HEK293 (cell line): ENCODE data around the gene MPC2.

Source experiments
- EGR2 ChIP-seq: fragments of 450-650 bp; formaldehyde crosslinking; IDR thresholded peaks from 2 replicates; pipeline ENCODE4 v1.5.1; 2016; ENCODE audit warnings: low read depth, missing biosample characterization, missing genetic modification characterization
- HOXD13 ChIP-seq: sonication (generic); formaldehyde crosslinking; IDR thresholded peaks from 2 replicates; pipeline ENCODE4 v1.8.0; 2022; ENCODE audit warnings: missing genetic modification reagents, borderline replicate concordance
- KLF10 ChIP-seq: fragments of 450-650 bp; IDR thresholded peaks from 2 replicates; pipeline ENCODE4 v1.5.1; 2018; ENCODE audit warnings: missing biosample characterization, mild to moderate bottlenecking, missing genetic modification characterization
- KLF7 ChIP-seq: fragments of 450-650 bp; formaldehyde crosslinking; IDR thresholded peaks from 2 replicates; pipeline ENCODE4 v1.5.1; 2016; ENCODE audit warnings: missing biosample characterization, missing genetic modification characterization, borderline replicate concordance
- ZBTB21 ChIP-seq: fragments of 450-650 bp; formaldehyde crosslinking; IDR thresholded peaks from 2 replicates; pipeline ENCODE4 v1.5.1; 2017; ENCODE audit warnings: missing biosample characterization, missing genetic modification characterization
- ZFP69B ChIP-seq: fragments of 450-650 bp; formaldehyde crosslinking; IDR thresholded peaks from 2 replicates; pipeline ENCODE4 v1.5.1; 2016; ENCODE audit warnings: missing biosample characterization, missing genetic modification characterization
- ZNF114 ChIP-seq: fragments of 450-650 bp; formaldehyde crosslinking; IDR thresholded peaks from 2 replicates; pipeline ENCODE4 v1.5.0; 2017; ENCODE audit warnings: missing biosample characterization, missing genetic modification characterization
- ZNF121 ChIP-seq: fragments of 450-650 bp; formaldehyde crosslinking; IDR thresholded peaks from 2 replicates; pipeline ENCODE4 v1.5.1; 2016; ENCODE audit warnings: missing biosample characterization, missing genetic modification characterization
- ZNF138 ChIP-seq: fragments of 450-650 bp; formaldehyde crosslinking; IDR thresholded peaks from 2 replicates; pipeline ENCODE4 v1.5.1; 2016; ENCODE audit warnings: missing biosample characterization, missing genetic modification characterization, borderline replicate concordance
- ZNF174 ChIP-seq: fragments of 450-650 bp; formaldehyde crosslinking; IDR thresholded peaks from 2 replicates; pipeline ENCODE4 v1.5.0; 2017; ENCODE audit warnings: missing biosample characterization, mild to moderate bottlenecking, missing genetic modification characterization
- ZNF324 ChIP-seq: fragments of 450-650 bp; formaldehyde crosslinking; IDR thresholded peaks from 2 replicates; pipeline ENCODE4 v1.5.1; 2016; ENCODE audit warnings: missing biosample characterization, missing genetic modification characterization
- ZNF341 ChIP-seq: fragments of 450-650 bp; formaldehyde crosslinking; IDR thresholded peaks from 2 replicates; pipeline ENCODE4; 2016; ENCODE audit warnings: low read depth, missing biosample characterization, missing genetic modification characterization
- ZNF560 ChIP-seq: fragments of 450-650 bp; formaldehyde crosslinking; IDR thresholded peaks from 2 replicates; pipeline ENCODE4 v1.5.1; 2017; ENCODE audit warnings: missing biosample characterization, missing genetic modification characterization, borderline replicate concordance
- ZNF660 ChIP-seq: fragments of 450-650 bp; IDR thresholded peaks from 2 replicates; pipeline ENCODE4 v1.5.1; 2018; ENCODE audit warnings: missing biosample characterization, mild to moderate bottlenecking, missing genetic modification characterization
- ZNF76 ChIP-seq: fragments of 450-650 bp; formaldehyde crosslinking; IDR thresholded peaks from 2 replicates; pipeline ENCODE4; 2016; ENCODE audit warnings: low read depth, missing biosample characterization, missing genetic modification characterization, borderline replicate concordance
- ZSCAN16 ChIP-seq: fragments of 450-650 bp; formaldehyde crosslinking; IDR thresholded peaks from 2 replicates; pipeline ENCODE4 v1.5.1; 2016; ENCODE audit warnings: missing biosample characterization, missing genetic modification characterization
- TF ChIP-seq, protein P1 (sequence below): fragments of 450-650 bp; formaldehyde crosslinking; IDR thresholded peaks from 2 replicates; pipeline ENCODE4 v1.5.1; 2016; ENCODE audit warnings: missing biosample characterization, missing genetic modification characterization
- TF ChIP-seq, protein P2 (sequence below): fragments of 450-650 bp; formaldehyde crosslinking; IDR thresholded peaks from 2 replicates; pipeline ENCODE4 v1.5.1; 2016; ENCODE audit warnings: missing biosample characterization, missing genetic modification characterization
- TF ChIP-seq, protein P3 (sequence below): fragments of 450-650 bp; formaldehyde crosslinking; IDR thresholded peaks from 2 replicates; pipeline ENCODE4 v1.5.1; 2016; ENCODE audit warnings: missing biosample characterization, missing genetic modification characterization
- TF ChIP-seq, protein P4 (sequence below): fragments of 450-650 bp; formaldehyde crosslinking; IDR thresholded peaks from 2 replicates; pipeline ENCODE4 v1.5.1; 2017; ENCODE audit warnings: missing biosample characterization, missing genetic modification characterization
- TF ChIP-seq, protein P5 (sequence below): fragments of 450-650 bp; formaldehyde crosslinking; conservative IDR thresholded peaks from 2 replicates; pipeline ENCODE4 v1.5.1; 2016; ENCODE audit warnings: low read depth, missing biosample characterization, missing genetic modification characterization
- TF ChIP-seq, protein P6 (sequence below): fragments of 450-650 bp; formaldehyde crosslinking; IDR thresholded peaks from 2 replicates; pipeline ENCODE4 v1.5.0; 2017; ENCODE audit warnings: missing biosample characterization, missing genetic modification characterization, borderline replicate concordance
- TF ChIP-seq, protein P7 (sequence below): fragments of 450-650 bp; formaldehyde crosslinking; IDR thresholded peaks from 2 replicates; pipeline ENCODE4 v1.5.1; 2016; ENCODE audit warnings: missing biosample characterization, missing genetic modification characterization, low read depth

Gene MPC2

DNA sequence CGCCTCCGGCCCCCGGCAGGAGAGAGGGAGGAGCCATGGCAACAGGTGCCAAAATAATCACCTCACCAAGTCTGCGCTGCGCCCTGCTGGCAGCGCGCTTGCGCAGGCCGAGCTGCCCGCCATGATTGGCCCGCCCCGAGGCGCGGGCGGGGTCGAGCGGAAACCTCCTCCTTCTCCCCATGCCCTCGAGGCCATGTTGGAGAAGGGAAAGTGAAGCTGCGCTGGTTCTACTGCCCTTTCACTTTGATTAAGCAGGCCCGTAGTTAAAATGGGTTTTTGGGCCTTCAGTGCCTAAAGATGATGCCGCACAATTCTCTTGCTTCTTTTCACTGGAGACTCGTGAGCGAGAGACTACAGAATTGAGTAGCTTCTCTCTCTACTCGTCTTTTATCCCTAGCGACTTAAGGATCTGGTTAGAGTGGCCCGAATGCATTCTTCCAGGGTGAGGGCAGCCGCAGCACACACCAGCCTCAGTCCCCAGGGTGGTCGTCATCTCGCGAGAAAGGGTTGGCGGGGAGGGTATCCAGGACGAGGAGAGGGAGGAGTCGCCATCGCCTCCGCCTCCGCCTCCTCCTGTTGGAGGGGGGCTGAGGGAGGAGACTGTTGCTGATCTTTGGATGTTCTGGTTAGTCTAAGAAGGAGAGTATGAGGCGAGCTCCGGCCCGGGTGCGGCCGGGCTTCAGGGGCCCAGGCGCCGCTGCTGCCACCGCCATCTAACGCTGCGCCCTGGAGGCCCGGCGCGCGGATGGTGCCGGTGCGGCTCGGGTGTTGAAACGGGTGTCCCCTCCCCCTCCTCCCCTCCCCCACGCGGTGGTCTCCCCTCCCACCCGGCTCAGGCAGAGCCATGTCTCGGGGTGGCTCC is 573 bp downstream of the MPC2 start, which contains the start of gene DCAF6 (continued):
- TF ChIP-seq, protein P1, sequence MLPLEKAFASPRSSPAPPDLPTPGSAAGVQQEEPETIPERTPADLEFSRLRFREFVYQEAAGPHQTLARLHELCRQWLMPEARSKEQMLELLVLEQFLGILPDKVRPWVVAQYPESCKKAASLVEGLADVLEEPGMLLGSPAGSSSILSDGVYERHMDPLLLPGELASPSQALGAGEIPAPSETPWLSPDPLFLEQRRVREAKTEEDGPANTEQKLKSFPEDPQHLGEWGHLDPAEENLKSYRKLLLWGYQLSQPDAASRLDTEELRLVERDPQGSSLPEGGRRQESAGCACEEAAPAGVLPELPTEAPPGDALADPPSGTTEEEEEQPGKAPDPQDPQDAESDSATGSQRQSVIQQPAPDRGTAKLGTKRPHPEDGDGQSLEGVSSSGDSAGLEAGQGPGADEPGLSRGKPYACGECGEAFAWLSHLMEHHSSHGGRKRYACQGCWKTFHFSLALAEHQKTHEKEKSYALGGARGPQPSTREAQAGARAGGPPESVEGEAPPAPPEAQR, result no peak
- TF ChIP-seq ZNF76 (tag by site-specific recombination) (peak; percentile 85), EGR2 (tag by site-specific recombination) (no peak), ZBTB21 (tag by site-specific recombination) (peak; percentile 45; the same call in 1 of the 2 replicates), ZNF660 (peak; percentile 65; the same call in 1 of the 2 replicates), ZNF324 (tag by site-specific recombination) (peak; percentile 80), ZNF174 (tag by site-specific recombination) (no peak), ZNF138 (tag by site-specific recombination) (no peak), ZNF560 (tag by site-specific recombination) (no peak), KLF7 (tag by site-specific recombination) (0 out of 2 replicates have a peak, but pooled peaks have one; percentile 16), ZNF114 (tag by site-specific recombination) (no peak), KLF10 (peak; percentile 68), HOXD13 (CRISPR knock-in tag) (no peak), ZSCAN16 (tag by site-specific recombination) (no peak), ZNF341 (tag by site-specific recombination) (peak; percentile 88), ZNF121 (tag by site-specific recombination) (peak; percentile 99), ZFP69B (tag by site-specific recombination) (peak; percentile 50; the same call in 1 of the 2 replicates)
- TF ChIP-seq, protein P2, sequence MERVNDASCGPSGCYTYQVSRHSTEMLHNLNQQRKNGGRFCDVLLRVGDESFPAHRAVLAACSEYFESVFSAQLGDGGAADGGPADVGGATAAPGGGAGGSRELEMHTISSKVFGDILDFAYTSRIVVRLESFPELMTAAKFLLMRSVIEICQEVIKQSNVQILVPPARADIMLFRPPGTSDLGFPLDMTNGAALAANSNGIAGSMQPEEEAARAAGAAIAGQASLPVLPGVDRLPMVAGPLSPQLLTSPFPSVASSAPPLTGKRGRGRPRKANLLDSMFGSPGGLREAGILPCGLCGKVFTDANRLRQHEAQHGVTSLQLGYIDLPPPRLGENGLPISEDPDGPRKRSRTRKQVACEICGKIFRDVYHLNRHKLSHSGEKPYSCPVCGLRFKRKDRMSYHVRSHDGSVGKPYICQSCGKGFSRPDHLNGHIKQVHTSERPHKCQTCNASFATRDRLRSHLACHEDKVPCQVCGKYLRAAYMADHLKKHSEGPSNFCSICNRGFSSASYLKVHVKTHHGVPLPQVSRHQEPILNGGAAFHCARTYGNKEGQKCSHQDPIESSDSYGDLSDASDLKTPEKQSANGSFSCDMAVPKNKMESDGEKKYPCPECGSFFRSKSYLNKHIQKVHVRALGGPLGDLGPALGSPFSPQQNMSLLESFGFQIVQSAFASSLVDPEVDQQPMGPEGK (tag by site-specific recombination), result no peak
- TF ChIP-seq, protein P3, sequence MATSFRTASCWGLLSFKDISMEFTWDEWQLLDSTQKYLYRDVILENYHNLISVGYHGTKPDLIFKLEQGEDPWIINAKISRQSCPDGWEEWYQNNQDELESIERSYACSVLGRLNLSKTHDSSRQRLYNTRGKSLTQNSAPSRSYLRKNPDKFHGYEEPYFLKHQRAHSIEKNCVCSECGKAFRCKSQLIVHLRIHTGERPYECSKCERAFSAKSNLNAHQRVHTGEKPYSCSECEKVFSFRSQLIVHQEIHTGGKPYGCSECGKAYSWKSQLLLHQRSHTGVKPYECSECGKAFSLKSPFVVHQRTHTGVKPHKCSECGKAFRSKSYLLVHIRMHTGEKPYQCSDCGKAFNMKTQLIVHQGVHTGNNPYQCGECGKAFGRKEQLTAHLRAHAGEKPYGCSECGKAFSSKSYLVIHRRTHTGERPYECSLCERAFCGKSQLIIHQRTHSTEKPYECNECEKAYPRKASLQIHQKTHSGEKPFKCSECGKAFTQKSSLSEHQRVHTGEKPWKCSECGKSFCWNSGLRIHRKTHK (tag by site-specific recombination), result no peak
- TF ChIP-seq, protein P4, sequence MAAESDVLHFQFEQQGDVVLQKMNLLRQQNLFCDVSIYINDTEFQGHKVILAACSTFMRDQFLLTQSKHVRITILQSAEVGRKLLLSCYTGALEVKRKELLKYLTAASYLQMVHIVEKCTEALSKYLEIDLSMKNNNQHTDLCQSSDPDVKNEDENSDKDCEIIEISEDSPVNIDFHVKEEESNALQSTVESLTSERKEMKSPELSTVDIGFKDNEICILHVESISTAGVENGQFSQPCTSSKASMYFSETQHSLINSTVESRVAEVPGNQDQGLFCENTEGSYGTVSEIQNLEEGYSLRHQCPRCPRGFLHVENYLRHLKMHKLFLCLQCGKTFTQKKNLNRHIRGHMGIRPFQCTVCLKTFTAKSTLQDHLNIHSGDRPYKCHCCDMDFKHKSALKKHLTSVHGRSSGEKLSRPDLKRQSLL, result no peak
- TF ChIP-seq, protein P5, sequence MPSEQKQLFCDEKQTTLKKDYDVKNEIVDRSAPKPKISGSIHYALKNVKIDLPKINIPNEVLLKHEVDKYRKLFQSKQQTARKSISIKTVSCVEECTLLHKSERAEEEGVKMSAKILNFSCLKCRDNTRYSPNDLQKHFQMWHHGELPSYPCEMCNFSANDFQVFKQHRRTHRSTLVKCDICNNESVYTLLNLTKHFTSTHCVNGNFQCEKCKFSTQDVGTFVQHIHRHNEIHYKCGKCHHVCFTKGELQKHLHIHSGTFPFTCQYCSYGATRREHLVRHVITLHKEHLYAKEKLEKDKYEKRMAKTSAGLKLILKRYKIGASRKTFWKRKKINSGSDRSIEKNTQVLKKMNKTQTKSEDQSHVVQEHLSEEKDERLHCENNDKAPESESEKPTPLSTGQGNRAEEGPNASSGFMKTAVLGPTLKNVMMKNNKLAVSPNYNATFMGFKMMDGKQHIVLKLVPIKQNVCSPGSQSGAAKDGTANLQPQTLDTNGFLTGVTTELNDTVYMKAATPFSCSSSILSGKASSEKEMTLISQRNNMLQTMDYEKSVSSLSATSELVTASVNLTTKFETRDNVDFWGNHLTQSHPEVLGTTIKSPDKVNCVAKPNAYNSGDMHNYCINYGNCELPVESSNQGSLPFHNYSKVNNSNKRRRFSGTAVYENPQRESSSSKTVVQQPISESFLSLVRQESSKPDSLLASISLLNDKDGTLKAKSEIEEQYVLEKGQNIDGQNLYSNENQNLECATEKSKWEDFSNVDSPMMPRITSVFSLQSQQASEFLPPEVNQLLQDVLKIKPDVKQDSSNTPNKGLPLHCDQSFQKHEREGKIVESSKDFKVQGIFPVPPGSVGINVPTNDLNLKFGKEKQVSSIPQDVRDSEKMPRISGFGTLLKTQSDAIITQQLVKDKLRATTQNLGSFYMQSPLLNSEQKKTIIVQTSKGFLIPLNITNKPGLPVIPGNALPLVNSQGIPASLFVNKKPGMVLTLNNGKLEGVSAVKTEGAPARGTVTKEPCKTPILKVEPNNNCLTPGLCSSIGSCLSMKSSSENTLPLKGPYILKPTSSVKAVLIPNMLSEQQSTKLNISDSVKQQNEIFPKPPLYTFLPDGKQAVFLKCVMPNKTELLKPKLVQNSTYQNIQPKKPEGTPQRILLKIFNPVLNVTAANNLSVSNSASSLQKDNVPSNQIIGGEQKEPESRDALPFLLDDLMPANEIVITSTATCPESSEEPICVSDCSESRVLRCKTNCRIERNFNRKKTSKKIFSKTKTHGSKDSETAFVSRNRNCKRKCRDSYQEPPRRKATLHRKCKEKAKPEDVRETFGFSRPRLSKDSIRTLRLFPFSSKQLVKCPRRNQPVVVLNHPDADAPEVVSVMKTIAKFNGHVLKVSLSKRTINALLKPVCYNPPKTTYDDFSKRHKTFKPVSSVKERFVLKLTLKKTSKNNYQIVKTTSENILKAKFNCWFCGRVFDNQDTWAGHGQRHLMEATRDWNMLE (tag by site-specific recombination), result peak; percentile 56
- TF ChIP-seq, protein P6, sequence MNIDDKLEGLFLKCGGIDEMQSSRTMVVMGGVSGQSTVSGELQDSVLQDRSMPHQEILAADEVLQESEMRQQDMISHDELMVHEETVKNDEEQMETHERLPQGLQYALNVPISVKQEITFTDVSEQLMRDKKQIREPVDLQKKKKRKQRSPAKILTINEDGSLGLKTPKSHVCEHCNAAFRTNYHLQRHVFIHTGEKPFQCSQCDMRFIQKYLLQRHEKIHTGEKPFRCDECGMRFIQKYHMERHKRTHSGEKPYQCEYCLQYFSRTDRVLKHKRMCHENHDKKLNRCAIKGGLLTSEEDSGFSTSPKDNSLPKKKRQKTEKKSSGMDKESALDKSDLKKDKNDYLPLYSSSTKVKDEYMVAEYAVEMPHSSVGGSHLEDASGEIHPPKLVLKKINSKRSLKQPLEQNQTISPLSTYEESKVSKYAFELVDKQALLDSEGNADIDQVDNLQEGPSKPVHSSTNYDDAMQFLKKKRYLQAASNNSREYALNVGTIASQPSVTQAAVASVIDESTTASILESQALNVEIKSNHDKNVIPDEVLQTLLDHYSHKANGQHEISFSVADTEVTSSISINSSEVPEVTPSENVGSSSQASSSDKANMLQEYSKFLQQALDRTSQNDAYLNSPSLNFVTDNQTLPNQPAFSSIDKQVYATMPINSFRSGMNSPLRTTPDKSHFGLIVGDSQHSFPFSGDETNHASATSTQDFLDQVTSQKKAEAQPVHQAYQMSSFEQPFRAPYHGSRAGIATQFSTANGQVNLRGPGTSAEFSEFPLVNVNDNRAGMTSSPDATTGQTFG (tag by site-specific recombination), result no peak
- TF ChIP-seq, protein P7, sequence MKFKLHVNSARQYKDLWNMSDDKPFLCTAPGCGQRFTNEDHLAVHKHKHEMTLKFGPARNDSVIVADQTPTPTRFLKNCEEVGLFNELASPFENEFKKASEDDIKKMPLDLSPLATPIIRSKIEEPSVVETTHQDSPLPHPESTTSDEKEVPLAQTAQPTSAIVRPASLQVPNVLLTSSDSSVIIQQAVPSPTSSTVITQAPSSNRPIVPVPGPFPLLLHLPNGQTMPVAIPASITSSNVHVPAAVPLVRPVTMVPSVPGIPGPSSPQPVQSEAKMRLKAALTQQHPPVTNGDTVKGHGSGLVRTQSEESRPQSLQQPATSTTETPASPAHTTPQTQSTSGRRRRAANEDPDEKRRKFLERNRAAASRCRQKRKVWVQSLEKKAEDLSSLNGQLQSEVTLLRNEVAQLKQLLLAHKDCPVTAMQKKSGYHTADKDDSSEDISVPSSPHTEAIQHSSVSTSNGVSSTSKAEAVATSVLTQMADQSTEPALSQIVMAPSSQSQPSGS (tag by site-specific recombination), result no peak; the same call in 1 of the 2 replicates
